ENCODE results near the gene SOX8. TPM values are rescaled to one million over a fixed set of nuclear protein-coding genes. Genes with fewer than 3 reads are reported as not detected.

Gene SOX8
- total and polyA plus RNA-seq, 10 of the 15 experiments (the other 5 are each of a cell fraction or from before 2014, with no cell fraction given), result not detected

DNA sequence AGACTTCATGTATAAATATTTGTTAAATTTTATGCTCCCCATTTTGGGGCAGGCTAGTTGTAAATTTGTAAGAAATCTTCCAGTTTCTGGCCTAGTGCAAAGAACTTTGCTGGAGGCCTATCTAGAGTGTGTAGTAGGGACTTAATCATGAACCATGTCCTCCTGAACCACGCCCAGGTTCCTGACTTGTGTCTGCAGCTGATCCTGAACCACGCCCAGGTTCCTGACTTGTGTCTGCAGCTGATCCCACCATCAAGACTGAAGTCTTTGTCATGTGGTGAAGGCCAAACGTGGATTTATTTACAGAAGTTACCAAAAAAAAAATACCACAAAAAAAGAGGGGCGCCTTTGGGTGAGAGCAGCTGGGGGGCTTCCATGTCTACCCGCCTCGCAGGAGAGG, 43.8 kb upstream of the SOX8 start:
- Histone ChIP-seq H2AFZ (ENCODE audit: control insufficient read depth, low read depth, low read length) (no peak overlapping the region), H3K27ac (ENCODE audit: control insufficient read depth, insufficient read depth) (no peak overlapping the region), H3K9ac (ENCODE audit: control insufficient read depth, insufficient read depth, low read length) (no peak overlapping the region), H3K4me2 (ENCODE audit: control insufficient read depth, insufficient read depth) (no peak overlapping the region), H3K4me1 (ENCODE audit: control insufficient read depth, insufficient read depth, low read length) (no peaks in the 10 kb centered on the region), H3K9me3 (replicated peaks; ENCODE audit: control insufficient read depth, insufficient read depth, low read length) (peaks cover 2% of the 10 kb centered on the region; the same call in 2 of the 3 replicates), H3K36me3 (ENCODE audit: control insufficient read depth in 2 of 2, insufficient read depth in 2 of 2, low read length in 1 of 2) (no peaks in the 10 kb centered on the region), H3K79me2 (ENCODE audit: control insufficient read depth, insufficient read depth, low read length) (no peaks in the 10 kb centered on the region), H4K20me1 (ENCODE audit: control insufficient read depth, insufficient read depth) (no peaks in the 10 kb centered on the region), H3K4me3 (no peak overlapping the region), H3K27me3 (replicated peaks in 1 of 2; ENCODE audit: control insufficient read depth in 2 of 2, insufficient read depth in 2 of 2, low read length in 1 of 2) (no peaks in the 10 kb centered on the region)
- ChIA-PET POLR2A (no interaction called here), SMC1A (ENCODE audit: uncharacterized antibody, unreplicated experiment) (no interaction called here), CTCF (no interaction called here), RAD21 (ENCODE audit: unreplicated experiment) (no interaction called here)
- FAIRE-seq, result no peak
- no TSS peak for BruUV-seq (replicated peaks)
- in situ Hi-C loops (cut with MboI) (no loop called here), intact Hi-C loops (cut with micrococcal nuclease; ENCODE audit: unreplicated experiment) (no loop called here)
- TF ChIP-seq ESRRA (IDR thresholded peaks at IDR 0.05; ENCODE audit: low read length), result no peak
- TF ChIP-seq, protein P1, sequence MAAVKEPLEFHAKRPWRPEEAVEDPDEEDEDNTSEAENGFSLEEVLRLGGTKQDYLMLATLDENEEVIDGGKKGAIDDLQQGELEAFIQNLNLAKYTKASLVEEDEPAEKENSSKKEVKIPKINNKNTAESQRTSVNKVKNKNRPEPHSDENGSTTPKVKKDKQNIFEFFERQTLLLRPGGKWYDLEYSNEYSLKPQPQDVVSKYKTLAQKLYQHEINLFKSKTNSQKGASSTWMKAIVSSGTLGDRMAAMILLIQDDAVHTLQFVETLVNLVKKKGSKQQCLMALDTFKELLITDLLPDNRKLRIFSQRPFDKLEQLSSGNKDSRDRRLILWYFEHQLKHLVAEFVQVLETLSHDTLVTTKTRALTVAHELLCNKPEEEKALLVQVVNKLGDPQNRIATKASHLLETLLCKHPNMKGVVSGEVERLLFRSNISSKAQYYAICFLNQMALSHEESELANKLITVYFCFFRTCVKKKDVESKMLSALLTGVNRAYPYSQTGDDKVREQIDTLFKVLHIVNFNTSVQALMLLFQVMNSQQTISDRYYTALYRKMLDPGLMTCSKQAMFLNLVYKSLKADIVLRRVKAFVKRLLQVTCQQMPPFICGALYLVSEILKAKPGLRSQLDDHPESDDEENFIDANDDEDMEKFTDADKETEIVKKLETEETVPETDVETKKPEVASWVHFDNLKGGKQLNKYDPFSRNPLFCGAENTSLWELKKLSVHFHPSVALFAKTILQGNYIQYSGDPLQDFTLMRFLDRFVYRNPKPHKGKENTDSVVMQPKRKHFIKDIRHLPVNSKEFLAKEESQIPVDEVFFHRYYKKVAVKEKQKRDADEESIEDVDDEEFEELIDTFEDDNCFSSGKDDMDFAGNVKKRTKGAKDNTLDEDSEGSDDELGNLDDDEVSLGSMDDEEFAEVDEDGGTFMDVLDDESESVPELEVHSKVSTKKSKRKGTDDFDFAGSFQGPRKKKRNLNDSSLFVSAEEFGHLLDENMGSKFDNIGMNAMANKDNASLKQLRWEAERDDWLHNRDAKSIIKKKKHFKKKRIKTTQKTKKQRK (IDR thresholded peaks at IDR 0.05; ENCODE audit: low read depth, low read length), result no peak
- DNase-seq (ENCODE audit: low read depth, low spot score), result no peak
- no peak for ATAC-seq
- WGBS (ENCODE audit: insufficient coverage, insufficient replicate concordance, low lambda C conversion rate, missing lambda C conversion rate), result 33% methylated on average over 6 of the region's 6 CpGs

DNA sequence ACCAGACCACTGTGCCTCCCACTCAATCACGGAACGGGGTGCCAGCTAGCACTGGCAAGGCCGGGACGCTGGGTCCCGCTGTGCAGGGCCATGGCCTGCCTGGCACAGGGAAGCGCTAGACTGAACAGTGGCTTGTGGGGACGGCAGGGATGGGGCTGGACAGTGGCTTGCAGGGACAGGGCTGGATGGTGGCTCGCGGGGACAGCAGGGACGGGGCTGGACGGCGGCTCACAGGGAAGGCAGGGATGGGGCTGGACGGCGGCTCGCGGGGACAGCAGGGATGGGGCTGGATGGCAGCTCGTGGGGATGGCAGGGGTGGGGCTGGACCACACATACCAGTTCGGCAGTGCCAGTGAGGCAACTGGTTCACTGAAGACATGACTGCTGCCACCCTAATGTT, 43.4 kb upstream of the SOX8 start:
- POLR2A ChIA-PET, result no interaction called here
- no peak for FAIRE-seq
- RAD21 ChIA-PET (ENCODE audit: unreplicated experiment), result no interaction called here

More for the DNA sequence above, 43.4 kb upstream of the SOX8 start:
- no peak overlapping the region for H3K27ac ChIP-seq (ENCODE audit: control insufficient read depth, insufficient read depth)
- intact Hi-C loops (cut with micrococcal nuclease; ENCODE audit: unreplicated experiment) (no loop called here), in situ Hi-C loops (cut with MboI) (no loop called here)
- no peak overlapping the region for H3K4me3 ChIP-seq
- no peaks in the 10 kb centered on the region for H3K79me2 ChIP-seq (ENCODE audit: control insufficient read depth, insufficient read depth, low read length)
- no peak overlapping the region for H3K4me2 ChIP-seq (ENCODE audit: control insufficient read depth, insufficient read depth)
- H2AFZ ChIP-seq (ENCODE audit: control insufficient read depth, low read depth, low read length), result no peak overlapping the region
- H4K20me1 ChIP-seq (ENCODE audit: control insufficient read depth, insufficient read depth), result no peaks in the 10 kb centered on the region
- no peaks in the 10 kb centered on the region for H3K27me3 ChIP-seq (replicated peaks in 1 of 2; ENCODE audit: control insufficient read depth in 2 of 2, insufficient read depth in 2 of 2, low read length in 1 of 2)
- DNase-seq (ENCODE audit: low read depth, low spot score) (no peak), ATAC-seq (no peak)
- TF ChIP-seq, protein P2, sequence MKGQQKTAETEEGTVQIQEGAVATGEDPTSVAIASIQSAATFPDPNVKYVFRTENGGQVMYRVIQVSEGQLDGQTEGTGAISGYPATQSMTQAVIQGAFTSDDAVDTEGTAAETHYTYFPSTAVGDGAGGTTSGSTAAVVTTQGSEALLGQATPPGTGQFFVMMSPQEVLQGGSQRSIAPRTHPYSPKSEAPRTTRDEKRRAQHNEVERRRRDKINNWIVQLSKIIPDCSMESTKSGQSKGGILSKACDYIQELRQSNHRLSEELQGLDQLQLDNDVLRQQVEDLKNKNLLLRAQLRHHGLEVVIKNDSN (IDR thresholded peaks at IDR 0.05; ENCODE audit: borderline replicate concordance, extremely low read length, insufficient read depth, low read depth, low read length), result no peak
- TF ChIP-seq YBX1 (IDR thresholded peaks at IDR 0.05), result no peak
- TF ChIP-seq, protein P3, sequence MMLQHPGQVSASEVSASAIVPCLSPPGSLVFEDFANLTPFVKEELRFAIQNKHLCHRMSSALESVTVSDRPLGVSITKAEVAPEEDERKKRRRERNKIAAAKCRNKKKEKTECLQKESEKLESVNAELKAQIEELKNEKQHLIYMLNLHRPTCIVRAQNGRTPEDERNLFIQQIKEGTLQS (IDR thresholded peaks at IDR 0.05; ENCODE audit: borderline replicate concordance, extremely low read depth, low read depth, low read length), result no peak
- TF ChIP-seq EP300 (IDR thresholded peaks at IDR 0.05; ENCODE audit: borderline replicate concordance in 1 of 2, control insufficient read depth in 1 of 2, low read depth in 2 of 2, low read length in 2 of 2), result no peak
- no peak for TF ChIP-seq LARP7 (IDR thresholded peaks at IDR 0.05)
- no peak for TF ChIP-seq KDM1A (IDR thresholded peaks at IDR 0.05; ENCODE audit: borderline replicate concordance)
- TF ChIP-seq KLF5 (IDR thresholded peaks at IDR 0.05; ENCODE audit: partially characterized antibody), result no peak
- no peak for TF ChIP-seq POLR2AphosphoS5 (IDR thresholded peaks at IDR 0.05; ENCODE audit: low read length)
- no peak for TF ChIP-seq CREM (IDR thresholded peaks at IDR 0.05; ENCODE audit: low read depth)
- TF ChIP-seq RBBP5 (conservative IDR thresholded peaks at IDR 0.05), result no peak
- TF ChIP-seq ZNF207 (IDR thresholded peaks at IDR 0.05; ENCODE audit: borderline replicate concordance), result no peak
- no peak overlapping the region for H3K9ac ChIP-seq (ENCODE audit: control insufficient read depth, insufficient read depth, low read length)
- ChIA-PET SMC1A (ENCODE audit: uncharacterized antibody, unreplicated experiment) (no interaction called here), CTCF (no interaction called here)
- H3K36me3 ChIP-seq (ENCODE audit: control insufficient read depth in 2 of 2, insufficient read depth in 2 of 2, low read length in 1 of 2), result no peaks in the 10 kb centered on the region
- 67% methylated on average over 13 of the region's 18 CpGs for WGBS (ENCODE audit: insufficient coverage, insufficient replicate concordance, low lambda C conversion rate, missing lambda C conversion rate)
- no TSS peak for BruUV-seq (replicated peaks)
- no peaks in the 10 kb centered on the region for H3K4me1 ChIP-seq (ENCODE audit: control insufficient read depth, insufficient read depth, low read length)
- H3K9me3 ChIP-seq (replicated peaks; ENCODE audit: control insufficient read depth, insufficient read depth, low read length), result peaks cover 2% of the 10 kb centered on the region; the same call in 2 of the 3 replicates

Data from GM12878 (cell line).